ENCODE results near the gene SHROOM4.

GRCh38 chrX:50825825-50826224 is 11.8 kb upstream of the SHROOM4 start:
- TF ChIP-seq CTCF (IDR thresholded peaks at IDR 0.05; ENCODE audit: low read length) (no peak), EZH2phosphoT487 (IDR thresholded peaks at IDR 0.05; ENCODE audit: low read length) (no peak), EZH2 (optimal IDR thresholded peaks at IDR 0.05; ENCODE audit: low read depth, low read length) (no peak)

Data from MM.1S (cell line).